A673 (cell line): ENCODE results near the gene CLCN4. TPM values are rescaled to one million over a fixed set of nuclear protein-coding genes. Genes with fewer than 3 reads are reported as not detected.

Source experiments
- BruUV-seq: library from RNA; stranded (reverse); fragments of 400-500 nt; replicated peaks from 2 replicates; lab custom pipeline; 2021; lab: Mats Ljungman, UMichigan
- CTCF ChIA-PET: fragments of 300-600 bp; sonication (Branson Sonifier 250); formaldehyde crosslinking; loops from one replicate; lab custom pipeline; 2022; ENCODE audit warnings: antibody characterized with exemption; lab: Charles Lee
- POLR2A ChIA-PET: fragments of 300-600 bp; sonication (Branson Sonifier 250); formaldehyde crosslinking; loops from one replicate; lab custom pipeline; 2022; ENCODE audit warnings: antibody characterized with exemption; ENCODE audit not compliant: low non-redundant PET; lab: Charles Lee
- DNase-seq: peaks from one replicate; pipeline ENCODE4 v3.0.0-alpha.2; 2015; ENCODE audit warnings: low spot score
- H3K27ac ChIP-seq: fragments of 200-600 bp; sonication (generic); 2 replicates; pipeline ENCODE4 v1.5.1; 2016; ENCODE audit warnings: mixed run types, low read depth, mild to moderate bottlenecking, mixed read lengths, antibody characterized with exemption, low read length; ENCODE audit not compliant: poor library complexity, severe bottlenecking
- H3K27me3 ChIP-seq: fragments of 200-600 bp; sonication (generic); replicated peaks from 2 replicates; pipeline ENCODE4 v1.6.1; 2017; ENCODE audit warnings: mixed run types, low read depth, mild to moderate bottlenecking, mixed read lengths, antibody characterized with exemption, low read length; ENCODE audit not compliant: insufficient read depth, poor library complexity
- H3K36me3 ChIP-seq: fragments of 200-600 bp; sonication (generic); 2 replicates; pipeline ENCODE4 v1.6.1; 2016; ENCODE audit warnings: mixed run types, mild to moderate bottlenecking, mixed read lengths, antibody characterized with exemption, low read length; ENCODE audit not compliant: insufficient read depth, poor library complexity, severe bottlenecking
- H3K4me1 ChIP-seq: fragments of 200-600 bp; sonication (generic); 2 replicates; pipeline ENCODE4 v1.6.1; 2017; ENCODE audit warnings: mixed run types, mild to moderate bottlenecking, mixed read lengths, antibody characterized with exemption, low read length; ENCODE audit not compliant: insufficient read depth, poor library complexity, severe bottlenecking
- H3K4me3 ChIP-seq: fragments of 200-600 bp; sonication (generic); 2 replicates; pipeline ENCODE4 v1.5.1; 2016; ENCODE audit warnings: low read depth, mixed run types, mild to moderate bottlenecking, mixed read lengths, low read length; ENCODE audit not compliant: poor library complexity, severe bottlenecking
- H3K9me3 ChIP-seq: fragments of 200-600 bp; sonication (generic); 2 replicates; pipeline ENCODE4 v1.6.1; 2016; ENCODE audit warnings: mixed run types, low read depth, mild to moderate bottlenecking, mixed read lengths, antibody characterized with exemption, low read length; ENCODE audit not compliant: poor library complexity, severe bottlenecking
- CTCF ChIP-seq: fragments of 300-800, 200-600 bp; sonication (generic); conservative IDR thresholded peaks from 2 replicates; pipeline ENCODE4 v1.5.1; 2017; ENCODE audit warnings: low read depth, mild to moderate bottlenecking, antibody characterized with exemption, low read length, moderate library complexity, mixed read lengths
- EZH2 ChIP-seq: fragments of 200-600 bp; sonication (generic); IDR thresholded peaks from 2 replicates; pipeline ENCODE4 v1.6.1; 2017; ENCODE audit warnings: borderline replicate concordance, low read depth, mild to moderate bottlenecking, mixed read lengths, antibody characterized with exemption, low read length; ENCODE audit not compliant: poor library complexity, severe bottlenecking
- intact Hi-C: fragments of 100-400 bp; cut with micrococcal nuclease; formaldehyde crosslinking; loops from one replicate; pipeline ENCODE4 v1.10.0; 2022; ENCODE audit not compliant: unreplicated experiment
- total RNA-seq: library from RNA; stranded (reverse); gene quantifications from 2 replicates; pipeline ENCODE4 v1.2.3, GENCODE V29; 2021

CLCN4 gene
- total RNA-seq, 1 experiment from 2014 or later, result 1.7 TPM

- POLR2A ChIA-PET, result no interaction called here
- Histone ChIP-seq H3K9me3 (no peaks in the 10 kb centered on the region), H3K36me3 (no peaks in the 10 kb centered on the region), H3K4me1 (no peaks in the 10 kb centered on the region), H3K27me3 (no peaks in the 10 kb centered on the region), H3K4me3 (no peak overlapping the region), H3K27ac (no peak overlapping the region)
- TF ChIP-seq CTCF (no peak), EZH2 (no peak)
- BruUV-seq, result no TSS peak
- intact Hi-C loops, result loop anchor here (5.0 to 10.0 kb wide), 3 partner anchors 446 to 918 kb away; no protein-coding TSS in a partner anchor
- no peak for DNase-seq
- CTCF ChIA-PET, result no interaction called here
These were observed 29.6 kb downstream of the CLCN4 start for GRCh38 chrX:10186355-10186754.

- DNase-seq, result no peak
- TF ChIP-seq CTCF, result no peak
- no peak for TF ChIP-seq EZH2
- intact Hi-C loops, result loop anchor here (5.0 to 10.0 kb wide), 3 partner anchors 445 to 917 kb away; no protein-coding TSS in a partner anchor
- no peaks in the 10 kb centered on the region for H3K27me3 ChIP-seq
- H3K36me3 ChIP-seq, result no peaks in the 10 kb centered on the region
- ChIA-PET POLR2A (no interaction called here), CTCF (no interaction called here)
- H3K27ac ChIP-seq, result no peak overlapping the region
- no TSS peak for BruUV-seq
- no peak overlapping the region for H3K4me3 ChIP-seq
- no peaks in the 10 kb centered on the region for H3K9me3 ChIP-seq
- H3K4me1 ChIP-seq, result no peaks in the 10 kb centered on the region
These were observed 30.6 kb downstream of the CLCN4 start for GRCh38 chrX:10187421-10187820.

GRCh38 chrX:10189317-10190268, 32.8 kb downstream of the CLCN4 start:
- POLR2A ChIA-PET, result no interaction called here
- no peaks in the 10 kb centered on the region for H3K9me3 ChIP-seq
- intact Hi-C loops, result loop anchor here (1.0 to 10.0 kb wide), 9 partner anchors 138 to 1343 kb away; no protein-coding TSS in a partner anchor
- no peak overlapping the region for H3K4me3 ChIP-seq
- no peaks in the 10 kb centered on the region for H3K36me3 ChIP-seq
- peak; percentile 79 for DNase-seq
- BruUV-seq, result no TSS peak
- no peak overlapping the region for H3K27ac ChIP-seq
- CTCF ChIA-PET, result interaction anchor here (0.6 to 2.2 kb wide), 9 partner anchors 136 to 947 kb away, joined by 3 to 16 read pairs (median 4); no protein-coding TSS in a partner anchor
- no peaks in the 10 kb centered on the region for H3K27me3 ChIP-seq
- no peaks in the 10 kb centered on the region for H3K4me1 ChIP-seq
- TF ChIP-seq CTCF, result peak; percentile 84
- no peak for TF ChIP-seq EZH2
